GM10248 (cell line): ENCODE measurements around the gene LHX6.

ENCODE experiments used
- CTCF ChIA-PET: fragments of 300-600 bp; sonication (Branson Sonifier 250); formaldehyde crosslinking; extraction: SDS; loops from one replicate; lab custom pipeline; 2021; ENCODE audit warnings: antibody characterized with exemption; lab: Yijun Ruan, JAX
- POLR2A ChIA-PET: fragments of 350-650 bp; sonication (Branson Sonifier 250); formaldehyde crosslinking; extraction: SDS; loops from one replicate; lab custom pipeline; 2020; ENCODE audit warnings: antibody characterized with exemption; lab: Yijun Ruan, JAX
- DNase-seq: peaks from one replicate; pipeline ENCODE4 v3.0.0; 2012; ENCODE audit errors: extremely low spot score
- TF ChIP-seq, protein P1 (sequence below): IDR thresholded peaks from 2 replicates; pipeline ENCODE4 v1.5.1; 2012; ENCODE audit warnings: mild to moderate bottlenecking, low read depth; ENCODE audit errors: extremely low read depth, missing control alignments, control extremely low read depth

The LHX6 gene

DNA sequence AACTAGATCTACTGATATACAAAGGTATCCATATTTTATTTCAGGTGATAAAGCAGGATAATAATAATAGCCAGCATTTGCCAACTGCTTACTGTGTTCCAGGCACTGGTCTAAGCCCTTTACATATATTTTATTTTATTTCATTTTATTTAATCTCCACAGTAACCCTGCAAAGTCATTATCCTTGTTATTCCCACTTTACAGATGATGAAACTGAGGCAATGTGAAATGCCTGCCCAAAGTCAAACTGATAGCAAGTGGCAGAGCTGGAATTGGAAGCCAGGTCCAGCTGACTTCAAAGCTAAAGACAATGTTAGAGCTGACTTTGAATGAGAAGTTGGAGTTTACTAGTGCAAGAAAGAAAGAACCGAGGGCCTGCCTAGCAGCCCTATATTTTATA lies 44.2 kb downstream of the LHX6 start:
- ChIA-PET CTCF (interaction anchor here (0.9 kb wide), 1 partner anchor 27 kb away, joined by 3 read pairs; no protein-coding TSS in a partner anchor), POLR2A (no interaction called here)
- no peak for DNase-seq
- TF ChIP-seq, protein P1, sequence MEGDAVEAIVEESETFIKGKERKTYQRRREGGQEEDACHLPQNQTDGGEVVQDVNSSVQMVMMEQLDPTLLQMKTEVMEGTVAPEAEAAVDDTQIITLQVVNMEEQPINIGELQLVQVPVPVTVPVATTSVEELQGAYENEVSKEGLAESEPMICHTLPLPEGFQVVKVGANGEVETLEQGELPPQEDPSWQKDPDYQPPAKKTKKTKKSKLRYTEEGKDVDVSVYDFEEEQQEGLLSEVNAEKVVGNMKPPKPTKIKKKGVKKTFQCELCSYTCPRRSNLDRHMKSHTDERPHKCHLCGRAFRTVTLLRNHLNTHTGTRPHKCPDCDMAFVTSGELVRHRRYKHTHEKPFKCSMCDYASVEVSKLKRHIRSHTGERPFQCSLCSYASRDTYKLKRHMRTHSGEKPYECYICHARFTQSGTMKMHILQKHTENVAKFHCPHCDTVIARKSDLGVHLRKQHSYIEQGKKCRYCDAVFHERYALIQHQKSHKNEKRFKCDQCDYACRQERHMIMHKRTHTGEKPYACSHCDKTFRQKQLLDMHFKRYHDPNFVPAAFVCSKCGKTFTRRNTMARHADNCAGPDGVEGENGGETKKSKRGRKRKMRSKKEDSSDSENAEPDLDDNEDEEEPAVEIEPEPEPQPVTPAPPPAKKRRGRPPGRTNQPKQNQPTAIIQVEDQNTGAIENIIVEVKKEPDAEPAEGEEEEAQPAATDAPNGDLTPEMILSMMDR: no peak

DNA sequence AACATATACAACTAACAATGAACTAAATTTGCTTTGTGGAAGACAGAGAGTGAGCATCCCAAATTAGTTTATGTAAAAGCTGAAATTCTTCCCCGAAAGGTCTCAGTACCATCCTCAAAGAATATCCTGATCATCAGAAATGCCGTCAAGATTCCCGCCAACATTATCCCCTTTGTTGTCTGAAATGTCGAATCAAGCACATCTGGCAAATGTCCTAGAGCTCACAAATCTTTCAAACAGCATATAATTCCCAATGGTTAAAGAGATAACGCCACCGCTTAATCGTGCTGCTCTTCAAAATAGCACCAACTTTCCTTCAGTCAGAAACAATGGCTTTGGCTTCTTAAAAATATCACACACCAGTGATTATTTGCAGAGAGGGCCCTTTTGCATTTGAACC lies 45.3 kb downstream of the LHX6 start:
- ChIA-PET POLR2A (no interaction called here), CTCF (interaction anchor here (0.9 to 1.1 kb wide), 2 partner anchors 26 to 84 kb away, joined by 3 read pairs; no protein-coding TSS in a partner anchor)
- TF ChIP-seq, protein P1: no peak
- DNase-seq: no peak

DNA sequence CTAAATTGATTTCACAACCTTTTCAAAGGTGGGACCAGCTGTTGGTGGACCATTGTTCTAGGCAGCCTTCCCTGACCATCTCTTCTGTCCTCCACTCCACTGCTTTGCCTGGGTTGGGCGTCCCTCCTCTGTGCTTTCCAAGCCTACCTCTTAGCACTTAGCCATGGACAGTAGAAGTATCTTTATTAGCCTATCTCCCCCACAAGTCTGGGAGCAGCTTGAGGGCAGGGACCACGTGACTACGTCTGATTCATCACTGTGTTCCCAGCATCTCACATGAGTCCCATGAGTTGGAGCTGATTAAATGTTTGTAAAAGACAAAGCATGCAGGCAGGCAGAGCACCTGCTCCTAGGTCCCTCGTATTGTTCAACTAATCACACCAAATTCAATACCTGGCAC lies 48.1 kb downstream of the LHX6 start:
- TF ChIP-seq, protein P1: no peak
- ChIA-PET CTCF (interaction anchor here (0.7 to 2.3 kb wide), 2 partner anchors 12 to 54 kb away, joined by 3 to 6 read pairs; no protein-coding TSS in a partner anchor), POLR2A (no interaction called here)
- DNase-seq: no peak

DNA sequence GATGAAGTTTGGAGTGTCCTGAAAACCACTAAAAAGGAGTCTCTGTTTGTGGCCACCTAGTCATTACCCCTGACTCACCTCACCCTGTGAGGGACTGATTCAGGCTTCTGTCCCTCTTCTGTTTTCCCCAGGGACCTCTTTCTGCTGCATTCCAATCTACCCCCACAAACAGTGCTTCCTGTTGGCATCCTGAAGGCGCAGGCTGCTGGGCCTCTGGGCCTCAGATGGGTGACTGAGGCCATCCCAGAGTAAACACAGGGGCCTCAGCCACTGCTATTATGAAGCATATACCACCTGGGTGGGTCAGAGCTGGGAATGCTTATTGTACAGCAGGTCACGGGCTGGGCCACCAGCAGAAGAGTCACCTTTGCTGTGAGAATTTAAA lies 49.1 kb downstream of the LHX6 start:
- CTCF ChIA-PET: interaction anchor here (2.3 kb wide), 1 partner anchor 11 kb away, joined by 6 read pairs; no protein-coding TSS in a partner anchor
- TF ChIP-seq, protein P1: no peak
- no peak for DNase-seq
- POLR2A ChIA-PET: no interaction called here

DNA sequence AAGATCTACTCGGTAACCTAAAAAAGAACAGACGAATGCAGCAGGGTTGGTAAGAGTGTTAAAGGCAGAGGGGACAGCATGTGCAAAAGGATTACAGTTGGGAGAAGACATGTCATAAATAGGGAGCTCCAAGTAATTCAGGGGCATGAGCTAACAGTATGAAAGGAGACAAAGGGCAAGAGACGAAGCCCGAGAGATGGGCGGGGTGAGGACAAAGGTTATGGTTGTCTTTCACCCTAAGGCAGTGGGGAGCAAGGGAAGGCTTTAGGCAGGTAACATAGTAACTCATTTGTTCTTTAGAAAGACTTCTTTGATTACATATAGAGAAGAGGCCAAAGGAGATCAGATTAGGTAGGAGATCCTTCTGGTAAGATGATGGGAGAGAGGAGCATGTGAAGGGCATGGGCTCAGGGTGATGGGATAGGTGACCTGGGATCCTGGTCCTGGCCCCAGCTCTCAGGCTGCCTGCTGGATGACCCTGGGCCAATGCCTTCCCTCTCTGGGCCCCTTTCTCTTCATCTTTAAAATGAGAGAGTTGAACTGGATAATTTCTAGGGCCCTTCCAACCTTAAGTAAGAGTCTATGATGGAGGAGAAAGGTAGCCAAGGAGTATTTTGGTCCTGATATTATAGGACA lies 49.6 kb downstream of the LHX6 start:
- TF ChIP-seq, protein P1: no peak
- no peak for DNase-seq
- CTCF ChIA-PET: interaction anchor here (2.3 kb wide), 1 partner anchor 11 kb away, joined by 6 read pairs; no protein-coding TSS in a partner anchor
- POLR2A ChIA-PET: no interaction called here

DNA sequence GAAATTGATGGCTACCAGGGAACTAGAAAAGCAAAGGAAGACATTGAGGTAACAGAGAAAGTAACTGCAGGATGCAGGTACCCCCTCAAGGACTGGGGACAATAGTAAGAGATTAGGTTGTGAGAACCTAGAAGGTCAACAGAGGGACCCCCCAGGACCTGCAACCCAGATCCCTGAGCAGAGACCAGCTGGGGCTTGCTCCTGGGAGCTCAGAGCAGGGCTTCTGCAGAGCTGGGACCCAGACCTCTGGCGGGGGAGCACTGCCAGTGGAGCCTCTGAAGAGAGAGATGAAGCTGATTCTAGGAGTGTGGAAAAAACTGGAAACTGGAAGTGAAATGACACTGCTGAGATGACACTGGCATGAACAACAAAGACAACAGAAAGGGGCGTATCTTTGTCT lies 51.8 kb downstream of the LHX6 start:
- CTCF ChIA-PET: interaction anchor here (0.9 to 1.0 kb wide), 2 partner anchors 53 to 77 kb away, joined by 3 read pairs; no protein-coding TSS in a partner anchor
- TF ChIP-seq, protein P1: no peak
- no peak for DNase-seq
- POLR2A ChIA-PET: no interaction called here

DNA sequence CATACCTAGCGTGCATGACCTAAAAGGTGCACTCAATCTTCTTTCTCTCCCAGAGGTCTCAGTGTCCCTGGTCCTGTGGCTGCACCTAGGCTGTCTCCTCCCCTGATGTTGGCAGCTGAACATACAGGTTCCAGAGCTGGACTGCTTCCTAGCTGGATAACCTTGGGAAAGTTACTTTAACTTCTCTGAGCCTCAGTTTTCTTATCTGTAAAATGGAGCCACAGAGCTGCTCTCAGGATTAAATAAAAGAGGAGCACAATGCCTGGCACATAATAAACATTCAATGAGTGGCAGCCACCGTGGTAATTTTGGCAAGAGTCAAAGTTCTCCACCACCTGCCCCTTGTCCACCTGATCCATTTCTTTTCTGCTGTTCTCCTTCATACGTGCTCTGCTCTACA lies 55.1 kb downstream of the LHX6 start:
- TF ChIP-seq, protein P1: no peak
- POLR2A ChIA-PET: no interaction called here
- CTCF ChIA-PET: no interaction called here
- no peak for DNase-seq
